GM13977 (cell line): ENCODE results near the gene ST7.
"Not testable (repeated sequence)": the region's sequence is repeated elsewhere in the genome, so short reads cannot be mapped to it uniquely, and the experiment has no call there.

Source experiments
- DNase-seq: peaks from one replicate; pipeline ENCODE4 v3.0.0; 2012; ENCODE audit warnings: low spot score
- in situ Hi-C: fragments of 300-500 bp; cut with MboI; formaldehyde crosslinking; loops from one replicate; pipeline ENCODE4 v1.12.0; 2022; ENCODE audit warnings: low sequenced_read_pairs, low pct_unique_long_range_greater_than_20kb, mixed read lengths, inconsistent platforms; ENCODE audit not compliant: unreplicated experiment
- TF ChIP-seq, protein P1 (sequence below): IDR thresholded peaks from 2 replicates; pipeline ENCODE4 v1.5.1; 2012; ENCODE audit warnings: mild to moderate bottlenecking, control low read depth; ENCODE audit not compliant: insufficient read depth; ENCODE audit errors: extremely low read depth, missing control alignments

ST7 gene

DNA sequence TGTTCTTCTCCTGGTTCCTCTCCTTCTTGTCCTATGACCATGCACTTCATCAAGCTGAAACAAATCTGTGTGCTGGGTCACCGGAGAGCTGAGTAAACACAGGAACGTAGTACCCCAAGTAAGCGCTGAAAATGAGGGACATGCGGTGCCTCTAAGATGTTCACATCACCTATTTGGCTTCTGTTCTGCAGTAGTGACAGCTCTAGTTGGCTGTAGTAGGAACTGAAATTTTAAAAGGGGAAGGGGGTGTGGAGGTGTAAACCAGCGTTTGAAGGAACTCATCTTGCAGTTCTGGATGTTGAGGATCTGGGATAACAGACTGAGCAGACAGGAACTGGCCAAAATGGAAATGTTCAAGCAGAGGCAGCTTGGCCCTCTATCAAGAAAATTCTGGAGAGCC lies 284.3 kb downstream of the ST7 start:
- TF ChIP-seq, protein P1, sequence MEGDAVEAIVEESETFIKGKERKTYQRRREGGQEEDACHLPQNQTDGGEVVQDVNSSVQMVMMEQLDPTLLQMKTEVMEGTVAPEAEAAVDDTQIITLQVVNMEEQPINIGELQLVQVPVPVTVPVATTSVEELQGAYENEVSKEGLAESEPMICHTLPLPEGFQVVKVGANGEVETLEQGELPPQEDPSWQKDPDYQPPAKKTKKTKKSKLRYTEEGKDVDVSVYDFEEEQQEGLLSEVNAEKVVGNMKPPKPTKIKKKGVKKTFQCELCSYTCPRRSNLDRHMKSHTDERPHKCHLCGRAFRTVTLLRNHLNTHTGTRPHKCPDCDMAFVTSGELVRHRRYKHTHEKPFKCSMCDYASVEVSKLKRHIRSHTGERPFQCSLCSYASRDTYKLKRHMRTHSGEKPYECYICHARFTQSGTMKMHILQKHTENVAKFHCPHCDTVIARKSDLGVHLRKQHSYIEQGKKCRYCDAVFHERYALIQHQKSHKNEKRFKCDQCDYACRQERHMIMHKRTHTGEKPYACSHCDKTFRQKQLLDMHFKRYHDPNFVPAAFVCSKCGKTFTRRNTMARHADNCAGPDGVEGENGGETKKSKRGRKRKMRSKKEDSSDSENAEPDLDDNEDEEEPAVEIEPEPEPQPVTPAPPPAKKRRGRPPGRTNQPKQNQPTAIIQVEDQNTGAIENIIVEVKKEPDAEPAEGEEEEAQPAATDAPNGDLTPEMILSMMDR = no peak
- no peak for DNase-seq
- in situ Hi-C loops = no loop called here

DNA sequence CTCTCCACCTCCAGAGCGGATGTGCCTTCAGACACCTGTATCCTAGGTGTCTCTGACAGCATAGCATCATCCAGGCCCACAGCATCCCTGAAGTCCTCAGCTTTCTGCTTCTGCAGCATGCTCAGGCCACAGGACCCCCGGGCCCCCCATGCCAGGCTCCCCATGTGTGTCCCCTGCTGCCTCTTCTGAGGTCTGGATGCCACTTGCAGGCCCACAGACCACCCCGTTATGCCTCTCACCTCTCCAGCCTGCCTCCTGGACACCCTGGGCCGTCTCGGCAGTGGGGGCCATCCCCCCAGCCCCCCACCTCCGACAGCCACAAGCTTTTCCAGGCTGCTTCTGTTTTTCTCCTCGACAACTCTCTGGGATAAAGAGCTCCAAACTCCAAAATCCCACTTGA lies 285.2 kb downstream of the ST7 start:
- in situ Hi-C loops = no loop called here
- DNase-seq = no peak
- TF ChIP-seq, protein P1 = no peak

DNA sequence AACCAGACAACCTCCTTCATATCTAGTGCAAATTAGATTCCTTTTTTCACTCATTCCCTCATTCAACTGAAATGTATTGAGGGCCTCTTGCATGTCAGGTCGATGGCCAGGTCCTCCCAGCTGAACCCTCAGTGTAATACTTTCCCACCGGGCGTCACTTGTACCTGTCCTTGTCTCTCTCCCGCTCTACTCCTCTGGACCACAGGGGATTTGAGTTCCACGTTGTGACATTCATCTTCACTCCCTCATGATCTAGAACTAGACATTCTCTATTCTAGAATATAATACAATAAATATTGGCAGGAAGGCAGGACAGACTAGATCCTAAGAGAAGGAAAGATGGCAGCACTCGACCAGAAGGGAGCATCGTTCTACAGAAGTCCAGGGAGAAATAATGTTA lies 285.6 kb downstream of the ST7 start:
- in situ Hi-C loops = no loop called here
- TF ChIP-seq, protein P1 = no peak

DNA sequence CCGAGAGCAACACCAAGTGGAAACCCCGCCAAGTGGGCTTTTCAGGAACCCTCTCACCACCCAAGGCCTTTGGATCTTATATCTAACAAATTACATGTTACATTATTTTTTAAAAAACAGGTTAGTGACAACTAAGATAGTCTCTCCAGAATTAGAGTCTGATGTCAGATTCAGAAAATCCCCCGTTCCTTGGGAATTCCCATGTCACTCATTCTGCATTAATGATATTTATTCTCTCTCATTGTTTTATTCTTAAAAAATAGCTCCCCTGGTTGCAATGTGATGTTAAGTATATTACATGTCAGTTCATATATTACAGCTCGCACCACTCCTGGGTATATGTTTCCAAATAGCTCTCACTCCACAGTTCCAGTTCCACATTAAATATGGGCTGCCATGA lies 287.8 kb downstream of the ST7 start:
- no peak for DNase-seq
- in situ Hi-C loops = no loop called here
- TF ChIP-seq, protein P1 = no peak

More for the DNA sequence above, 285.6 kb downstream of the ST7 start:
- DNase-seq = no peak

DNA sequence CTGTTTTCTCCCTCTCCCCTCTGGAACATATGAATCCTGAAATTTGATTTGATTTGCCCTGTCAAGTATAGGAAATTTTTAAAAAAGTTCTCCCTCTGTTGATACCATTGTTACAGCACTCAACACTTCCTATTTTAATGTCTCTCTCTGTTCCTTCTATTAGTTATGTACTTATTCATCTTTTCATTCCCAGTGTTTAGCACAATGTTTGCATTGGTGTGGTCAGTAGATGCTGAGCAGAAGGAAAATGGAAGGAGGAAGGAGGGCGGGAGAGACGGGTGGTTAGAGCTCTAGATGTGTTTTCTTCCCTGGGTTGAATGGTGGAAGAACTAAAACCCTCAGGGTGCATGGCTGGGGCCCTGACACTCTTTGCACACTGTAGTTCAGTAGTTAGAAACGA lies 290.1 kb downstream of the ST7 start:
- in situ Hi-C loops = no loop called here
- TF ChIP-seq, protein P1 = no peak
- no peak for DNase-seq

DNA sequence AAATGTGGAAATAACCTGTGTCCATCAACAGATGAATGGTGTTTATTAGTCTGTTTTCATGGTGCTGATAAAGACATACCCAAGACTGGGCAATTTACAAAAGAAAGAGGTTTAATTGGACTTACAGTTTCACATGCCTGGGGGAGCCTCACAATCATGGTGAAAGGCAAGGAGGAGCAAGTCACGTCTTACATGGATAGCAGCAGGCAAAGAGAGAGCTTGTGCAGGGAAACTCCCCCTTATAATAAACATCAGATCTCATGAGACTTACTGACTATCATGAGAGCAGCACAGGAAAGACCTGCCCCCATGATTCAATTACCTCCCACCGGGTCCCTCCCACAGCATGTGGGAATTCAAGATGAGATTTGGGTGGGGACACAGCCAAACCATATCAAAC lies 292.4 kb downstream of the ST7 start:
- DNase-seq, in situ Hi-C loops: not testable (repeated sequence)

DNA sequence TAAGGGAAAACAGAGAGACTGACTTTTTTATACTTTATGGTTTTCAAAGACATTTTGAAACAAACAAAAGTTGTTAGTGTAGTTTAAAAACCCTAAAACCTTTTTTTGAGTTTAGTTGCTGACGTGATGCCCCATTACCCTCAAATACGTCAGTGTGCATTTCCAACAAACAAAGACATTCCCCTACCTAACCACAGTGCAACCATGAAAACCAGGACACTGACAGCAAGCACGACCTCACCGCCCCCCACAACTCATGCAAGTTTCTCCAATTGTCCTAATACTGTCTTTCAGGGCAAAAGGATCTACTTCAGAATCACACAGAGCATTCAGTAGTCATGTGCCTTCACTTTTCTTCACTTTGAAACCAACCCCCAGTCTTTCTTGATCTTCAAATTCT lies 294.5 kb downstream of the ST7 start:
- TF ChIP-seq, protein P1 = no peak
- DNase-seq = no peak
- in situ Hi-C loops = no loop called here
